22Rv1 (cell line): ENCODE results near the gene ADSS2.

Experiments used
- ZFX ChIP-seq: fragments of 450-650 bp; IDR thresholded peaks from 2 replicates; pipeline ENCODE4 v1.6.1; 2017; ENCODE audit warnings: antibody characterized with exemption, borderline replicate concordance
- TF ChIP-seq, protein P1 (sequence below): fragments of 450-650 bp; IDR thresholded peaks from 2 replicates; pipeline ENCODE4 v1.5.1; 2017; ENCODE audit warnings: mild to moderate bottlenecking

DNA sequence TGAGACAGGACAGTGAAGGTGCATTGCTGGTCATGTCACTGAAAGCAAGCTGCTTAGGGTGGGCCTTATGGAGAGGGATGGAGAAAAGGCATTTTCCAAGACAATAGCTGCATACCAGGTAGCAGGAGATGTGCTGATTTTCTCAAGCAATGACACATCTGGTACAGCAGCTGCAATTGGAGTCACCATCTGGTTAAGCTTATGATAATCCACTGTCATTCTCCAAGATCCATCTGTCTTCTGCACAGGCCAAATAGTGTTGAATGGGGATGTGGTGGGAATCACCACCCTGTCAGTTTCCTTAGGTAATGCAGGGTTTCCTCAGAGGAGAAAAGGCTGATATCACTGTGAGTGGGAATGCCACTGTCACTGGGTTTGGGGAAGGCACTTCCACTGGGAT lies 54.6 kb downstream of the ADSS2 start:
- TF ChIP-seq, protein P1, sequence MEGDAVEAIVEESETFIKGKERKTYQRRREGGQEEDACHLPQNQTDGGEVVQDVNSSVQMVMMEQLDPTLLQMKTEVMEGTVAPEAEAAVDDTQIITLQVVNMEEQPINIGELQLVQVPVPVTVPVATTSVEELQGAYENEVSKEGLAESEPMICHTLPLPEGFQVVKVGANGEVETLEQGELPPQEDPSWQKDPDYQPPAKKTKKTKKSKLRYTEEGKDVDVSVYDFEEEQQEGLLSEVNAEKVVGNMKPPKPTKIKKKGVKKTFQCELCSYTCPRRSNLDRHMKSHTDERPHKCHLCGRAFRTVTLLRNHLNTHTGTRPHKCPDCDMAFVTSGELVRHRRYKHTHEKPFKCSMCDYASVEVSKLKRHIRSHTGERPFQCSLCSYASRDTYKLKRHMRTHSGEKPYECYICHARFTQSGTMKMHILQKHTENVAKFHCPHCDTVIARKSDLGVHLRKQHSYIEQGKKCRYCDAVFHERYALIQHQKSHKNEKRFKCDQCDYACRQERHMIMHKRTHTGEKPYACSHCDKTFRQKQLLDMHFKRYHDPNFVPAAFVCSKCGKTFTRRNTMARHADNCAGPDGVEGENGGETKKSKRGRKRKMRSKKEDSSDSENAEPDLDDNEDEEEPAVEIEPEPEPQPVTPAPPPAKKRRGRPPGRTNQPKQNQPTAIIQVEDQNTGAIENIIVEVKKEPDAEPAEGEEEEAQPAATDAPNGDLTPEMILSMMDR = no peak
- no peak for TF ChIP-seq ZFX
